GM23338 (cell line): ENCODE data around the gene OAS3.

Experiments used
- CREB1 ChIP-seq: fragments of 250-450 bp; sonication (Bioruptor Pico); IDR thresholded peaks from 2 replicates; pipeline ENCODE4 v1.5.0; 2020; ENCODE audit warnings: low read depth, mild to moderate bottlenecking, moderate library complexity
- EZH2 ChIP-seq: fragments of 200-600 bp; sonication (generic); IDR thresholded peaks from one replicate; pipeline ENCODE4 v1.8.0; 2017; ENCODE audit warnings: antibody characterized with exemption, mild to moderate bottlenecking, low read depth; ENCODE audit not compliant: unreplicated experiment
- EZH2phosphoT487 ChIP-seq: fragments of 200-600 bp; sonication (generic); IDR thresholded peaks from one replicate; pipeline ENCODE4 v1.8.1; 2018; ENCODE audit warnings: antibody characterized with exemption; ENCODE audit not compliant: unreplicated experiment
- JUNB ChIP-seq: IDR thresholded peaks from one replicate; pipeline ENCODE4 v1.6.1; 2016; ENCODE audit warnings: antibody characterized with exemption; ENCODE audit not compliant: unreplicated experiment
- NANOG ChIP-seq: IDR thresholded peaks from 2 replicates; pipeline ENCODE4 v1.6.1; 2016; ENCODE audit warnings: antibody characterized with exemption, borderline replicate concordance
- POLR2AphosphoS5 ChIP-seq: IDR thresholded peaks from 2 replicates; pipeline ENCODE4 v1.6.1; 2016; ENCODE audit warnings: antibody characterized with exemption, low read depth
- ZNF114 ChIP-seq: fragments of 250-450 bp; sonication (Bioruptor Pico); IDR thresholded peaks from 2 replicates; pipeline ENCODE4 v1.5.0; 2020; ENCODE audit warnings: mild to moderate bottlenecking, moderate library complexity
- TF ChIP-seq, protein P1 (sequence below), 2 experiments: fragments of 200-600 bp in 1 of 2; sonication (generic) in 1 of 2; conservative IDR thresholded peaks; 2 replicates each; pipeline versions ENCODE4 v1.5.1 to v1.6.1; 2016 to 2017; ENCODE audit warnings: antibody characterized with exemption in 2 of 2, low read depth in 2 of 2, mild to moderate bottlenecking in 2 of 2, moderate library complexity in 1 of 2
- TF ChIP-seq, protein P2 (sequence below): IDR thresholded peaks from 2 replicates; pipeline ENCODE4 v1.6.1; 2016; ENCODE audit warnings: antibody characterized with exemption
- TF ChIP-seq, protein P3 (sequence below): IDR thresholded peaks from one replicate; pipeline ENCODE4 v1.6.1; 2018; ENCODE audit warnings: antibody characterized with exemption; ENCODE audit not compliant: unreplicated experiment

DNA sequence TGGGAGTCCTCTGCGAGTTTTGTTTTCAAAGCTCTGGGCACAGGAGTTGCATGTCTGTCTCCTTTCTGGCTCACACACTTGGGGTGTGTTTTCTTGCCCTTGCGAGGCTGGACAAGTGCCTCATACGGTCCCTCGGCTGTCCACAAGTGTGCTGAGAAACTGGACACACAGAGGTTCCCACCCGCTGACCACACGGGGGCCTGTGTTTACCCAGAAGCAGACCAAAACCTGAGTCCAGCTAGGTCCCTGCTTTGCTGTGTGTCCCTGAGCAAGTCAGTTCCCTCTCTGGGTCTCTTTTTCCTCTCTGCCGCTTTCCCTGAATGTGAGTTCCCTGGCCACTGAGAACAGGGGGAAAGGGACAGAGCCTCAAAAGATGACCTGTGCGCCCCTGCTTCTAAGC, 39.4 kb downstream of the OAS3 start:
- TF ChIP-seq, protein P1, sequence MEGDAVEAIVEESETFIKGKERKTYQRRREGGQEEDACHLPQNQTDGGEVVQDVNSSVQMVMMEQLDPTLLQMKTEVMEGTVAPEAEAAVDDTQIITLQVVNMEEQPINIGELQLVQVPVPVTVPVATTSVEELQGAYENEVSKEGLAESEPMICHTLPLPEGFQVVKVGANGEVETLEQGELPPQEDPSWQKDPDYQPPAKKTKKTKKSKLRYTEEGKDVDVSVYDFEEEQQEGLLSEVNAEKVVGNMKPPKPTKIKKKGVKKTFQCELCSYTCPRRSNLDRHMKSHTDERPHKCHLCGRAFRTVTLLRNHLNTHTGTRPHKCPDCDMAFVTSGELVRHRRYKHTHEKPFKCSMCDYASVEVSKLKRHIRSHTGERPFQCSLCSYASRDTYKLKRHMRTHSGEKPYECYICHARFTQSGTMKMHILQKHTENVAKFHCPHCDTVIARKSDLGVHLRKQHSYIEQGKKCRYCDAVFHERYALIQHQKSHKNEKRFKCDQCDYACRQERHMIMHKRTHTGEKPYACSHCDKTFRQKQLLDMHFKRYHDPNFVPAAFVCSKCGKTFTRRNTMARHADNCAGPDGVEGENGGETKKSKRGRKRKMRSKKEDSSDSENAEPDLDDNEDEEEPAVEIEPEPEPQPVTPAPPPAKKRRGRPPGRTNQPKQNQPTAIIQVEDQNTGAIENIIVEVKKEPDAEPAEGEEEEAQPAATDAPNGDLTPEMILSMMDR (conservative IDR thresholded peaks at IDR 0.05; ENCODE audit: low read depth in 2 of 2), result no peak
- no peak for TF ChIP-seq POLR2AphosphoS5
- TF ChIP-seq NANOG, result no peak
- TF ChIP-seq EZH2, result no peak
- no peak for TF ChIP-seq CREB1 (CRISPR knock-in tag)
- no peak for TF ChIP-seq JUNB
- TF ChIP-seq, protein P2, sequence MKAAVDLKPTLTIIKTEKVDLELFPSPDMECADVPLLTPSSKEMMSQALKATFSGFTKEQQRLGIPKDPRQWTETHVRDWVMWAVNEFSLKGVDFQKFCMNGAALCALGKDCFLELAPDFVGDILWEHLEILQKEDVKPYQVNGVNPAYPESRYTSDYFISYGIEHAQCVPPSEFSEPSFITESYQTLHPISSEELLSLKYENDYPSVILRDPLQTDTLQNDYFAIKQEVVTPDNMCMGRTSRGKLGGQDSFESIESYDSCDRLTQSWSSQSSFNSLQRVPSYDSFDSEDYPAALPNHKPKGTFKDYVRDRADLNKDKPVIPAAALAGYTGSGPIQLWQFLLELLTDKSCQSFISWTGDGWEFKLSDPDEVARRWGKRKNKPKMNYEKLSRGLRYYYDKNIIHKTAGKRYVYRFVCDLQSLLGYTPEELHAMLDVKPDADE, result no peak
- no peak for TF ChIP-seq EZH2phosphoT487
- TF ChIP-seq, protein P3, sequence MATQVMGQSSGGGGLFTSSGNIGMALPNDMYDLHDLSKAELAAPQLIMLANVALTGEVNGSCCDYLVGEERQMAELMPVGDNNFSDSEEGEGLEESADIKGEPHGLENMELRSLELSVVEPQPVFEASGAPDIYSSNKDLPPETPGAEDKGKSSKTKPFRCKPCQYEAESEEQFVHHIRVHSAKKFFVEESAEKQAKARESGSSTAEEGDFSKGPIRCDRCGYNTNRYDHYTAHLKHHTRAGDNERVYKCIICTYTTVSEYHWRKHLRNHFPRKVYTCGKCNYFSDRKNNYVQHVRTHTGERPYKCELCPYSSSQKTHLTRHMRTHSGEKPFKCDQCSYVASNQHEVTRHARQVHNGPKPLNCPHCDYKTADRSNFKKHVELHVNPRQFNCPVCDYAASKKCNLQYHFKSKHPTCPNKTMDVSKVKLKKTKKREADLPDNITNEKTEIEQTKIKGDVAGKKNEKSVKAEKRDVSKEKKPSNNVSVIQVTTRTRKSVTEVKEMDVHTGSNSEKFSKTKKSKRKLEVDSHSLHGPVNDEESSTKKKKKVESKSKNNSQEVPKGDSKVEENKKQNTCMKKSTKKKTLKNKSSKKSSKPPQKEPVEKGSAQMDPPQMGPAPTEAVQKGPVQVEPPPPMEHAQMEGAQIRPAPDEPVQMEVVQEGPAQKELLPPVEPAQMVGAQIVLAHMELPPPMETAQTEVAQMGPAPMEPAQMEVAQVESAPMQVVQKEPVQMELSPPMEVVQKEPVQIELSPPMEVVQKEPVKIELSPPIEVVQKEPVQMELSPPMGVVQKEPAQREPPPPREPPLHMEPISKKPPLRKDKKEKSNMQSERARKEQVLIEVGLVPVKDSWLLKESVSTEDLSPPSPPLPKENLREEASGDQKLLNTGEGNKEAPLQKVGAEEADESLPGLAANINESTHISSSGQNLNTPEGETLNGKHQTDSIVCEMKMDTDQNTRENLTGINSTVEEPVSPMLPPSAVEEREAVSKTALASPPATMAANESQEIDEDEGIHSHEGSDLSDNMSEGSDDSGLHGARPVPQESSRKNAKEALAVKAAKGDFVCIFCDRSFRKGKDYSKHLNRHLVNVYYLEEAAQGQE, result no peak
- no peak for TF ChIP-seq ZNF114
